Upper lobe of right lung (tissue), 1 donor: ENCODE data around the gene ACP4. TPM values are rescaled to one million over a fixed set of nuclear protein-coding genes. Genes with fewer than 3 reads are reported as not detected.

ENCODE experiments used
- ATAC-seq: fragments of 200-7000 bp; cut with Tn5 transposase; one replicate; pipeline ENCODE4 v1.9.1; 2020; ENCODE audit warnings: mild to moderate bottlenecking, moderate library complexity
- DNase-seq: peaks from one replicate; pipeline ENCODE4 v3.0.0-alpha.2; 2020
- H3K27ac ChIP-seq: fragments of 200-600 bp; one replicate; pipeline ENCODE4 v1.8.0; 2022
- H3K27me3 ChIP-seq: fragments of 200-600 bp; one replicate; pipeline ENCODE4 v1.8.0; 2022; ENCODE audit warnings: mild to moderate bottlenecking
- H3K36me3 ChIP-seq: fragments of 200-600 bp; one replicate; pipeline ENCODE4 v1.8.0; 2022
- H3K4me1 ChIP-seq: fragments of 200-600 bp; one replicate; pipeline ENCODE4 v1.8.0; 2022
- H3K4me3 ChIP-seq: fragments of 200-600 bp; one replicate; pipeline ENCODE4 v1.8.0; 2022; ENCODE audit warnings: mild to moderate bottlenecking
- H3K9me3 ChIP-seq: fragments of 200-600 bp; one replicate; pipeline ENCODE4 v1.8.0; 2022
- intact Hi-C: fragments of 100-400 bp; cut with DNase I; formaldehyde crosslinking; loops from one replicate; pipeline ENCODE4 v1.11.0; 2022
- total RNA-seq: library from RNA; stranded (reverse); fragmentation: NEBNext Ultra II Directional; extraction: Animal tissue kit (Norgen Biotek cat#: 25700); gene quantifications from one replicate; pipeline ENCODE4 v1.2.1, GENCODE V29; 2021
- TF ChIP-seq, protein P1 (sequence below): fragments of 200-600 bp; IDR thresholded peaks from one replicate; pipeline ENCODE4 v1.8.0; 2022; ENCODE audit warnings: antibody characterized with exemption
- donor health status: DM: no; HTN: yes; CAD: no; lungs with severe emphysema.

The ACP4 gene
- total RNA-seq, 1 donor from 2014 or later = not detected

DNA sequence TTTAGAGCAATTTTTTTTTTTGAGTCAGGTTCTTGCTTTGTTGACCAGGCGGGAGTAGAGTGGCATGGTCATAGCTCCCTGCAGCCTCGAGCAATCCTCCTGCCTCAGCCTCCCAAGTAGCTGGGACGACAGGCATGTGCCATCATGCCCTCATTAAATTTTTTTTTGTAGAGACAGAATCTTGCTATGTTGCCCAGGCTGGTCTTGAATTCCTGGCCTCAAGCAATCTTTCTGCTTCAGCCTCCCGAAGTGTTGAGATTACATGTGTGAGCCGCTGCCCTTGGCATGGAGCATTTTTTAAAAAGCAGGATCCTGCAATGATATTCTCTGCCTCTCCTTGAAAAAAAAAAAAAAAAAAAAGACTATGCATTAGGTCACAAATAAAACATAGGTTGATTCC, 14.1 kb upstream of the ACP4 start:
- TF ChIP-seq, protein P1, sequence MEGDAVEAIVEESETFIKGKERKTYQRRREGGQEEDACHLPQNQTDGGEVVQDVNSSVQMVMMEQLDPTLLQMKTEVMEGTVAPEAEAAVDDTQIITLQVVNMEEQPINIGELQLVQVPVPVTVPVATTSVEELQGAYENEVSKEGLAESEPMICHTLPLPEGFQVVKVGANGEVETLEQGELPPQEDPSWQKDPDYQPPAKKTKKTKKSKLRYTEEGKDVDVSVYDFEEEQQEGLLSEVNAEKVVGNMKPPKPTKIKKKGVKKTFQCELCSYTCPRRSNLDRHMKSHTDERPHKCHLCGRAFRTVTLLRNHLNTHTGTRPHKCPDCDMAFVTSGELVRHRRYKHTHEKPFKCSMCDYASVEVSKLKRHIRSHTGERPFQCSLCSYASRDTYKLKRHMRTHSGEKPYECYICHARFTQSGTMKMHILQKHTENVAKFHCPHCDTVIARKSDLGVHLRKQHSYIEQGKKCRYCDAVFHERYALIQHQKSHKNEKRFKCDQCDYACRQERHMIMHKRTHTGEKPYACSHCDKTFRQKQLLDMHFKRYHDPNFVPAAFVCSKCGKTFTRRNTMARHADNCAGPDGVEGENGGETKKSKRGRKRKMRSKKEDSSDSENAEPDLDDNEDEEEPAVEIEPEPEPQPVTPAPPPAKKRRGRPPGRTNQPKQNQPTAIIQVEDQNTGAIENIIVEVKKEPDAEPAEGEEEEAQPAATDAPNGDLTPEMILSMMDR = no peak
- Histone ChIP-seq H3K27me3 (peaks cover 46% of the 10 kb centered on the region), H3K36me3 (no peaks in the 10 kb centered on the region), H3K9me3 (no peaks in the 10 kb centered on the region), H3K4me1 (peaks cover 5% of the 10 kb centered on the region), H3K27ac (no peak overlapping the region), H3K4me3 (no peak overlapping the region)
- intact Hi-C loops = no loop called here
- ATAC-seq (no peak), DNase-seq (no peak)

DNA sequence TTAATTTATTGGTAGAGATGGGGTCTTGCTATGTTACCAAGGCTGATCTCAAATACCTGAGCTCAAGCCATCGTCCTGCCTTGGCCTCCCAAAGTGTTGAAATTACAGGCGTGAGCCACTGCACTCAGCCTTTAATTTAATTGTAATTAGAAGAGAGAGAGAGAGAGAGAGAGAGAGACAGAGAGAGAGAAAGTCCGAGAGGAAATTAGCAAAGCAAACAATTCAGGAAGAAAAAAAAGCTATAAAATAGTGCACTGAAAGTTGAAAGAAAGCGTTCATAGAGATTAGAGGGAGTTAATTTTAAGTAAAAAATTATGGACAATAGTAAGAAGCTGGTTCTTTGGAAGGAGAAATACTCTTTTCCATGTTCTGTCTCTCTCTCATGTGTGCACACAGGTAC, 13.0 kb upstream of the ACP4 start:
- Histone ChIP-seq H3K27me3 (peaks cover 52% of the 10 kb centered on the region), H3K4me1 (peaks cover 5% of the 10 kb centered on the region)

DNA sequence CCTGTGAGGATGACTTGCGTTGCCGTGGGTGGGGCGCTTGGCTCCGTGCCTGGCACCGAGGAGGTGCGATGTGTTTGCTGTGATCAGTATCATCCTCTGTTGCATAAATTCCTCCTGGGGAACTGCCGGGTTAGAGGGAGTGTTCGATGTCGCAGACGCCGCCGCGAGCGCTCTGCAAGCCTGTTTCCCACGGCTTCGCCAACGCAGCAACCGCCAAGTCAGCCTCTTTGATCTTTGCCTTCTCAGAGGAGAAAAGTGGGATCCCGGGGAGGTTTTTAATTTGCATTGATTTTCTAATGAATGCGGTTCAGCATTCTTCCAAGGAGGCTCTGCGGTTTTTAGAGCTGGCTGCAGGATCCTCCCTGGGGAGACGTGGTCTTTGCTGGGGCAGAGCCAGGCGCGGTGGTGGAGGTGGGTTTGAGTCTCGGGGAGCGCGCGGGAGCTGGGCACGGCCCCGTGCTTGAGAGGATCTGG, 12.3 kb upstream of the ACP4 start:
- intact Hi-C loops = no loop called here
- DNase-seq (no peak), ATAC-seq (no peak)
- peaks cover 56% of the 10 kb centered on the region for H3K27me3 ChIP-seq
- no peaks in the 10 kb centered on the region for H3K9me3 ChIP-seq
- no peaks in the 10 kb centered on the region for H3K36me3 ChIP-seq
- no peak overlapping the region for H3K4me3 ChIP-seq
- TF ChIP-seq, protein P1 = no peak
- no peak overlapping the region for H3K27ac ChIP-seq
- H3K4me1 ChIP-seq = peaks cover 5% of the 10 kb centered on the region

More for the DNA sequence above, 13.0 kb upstream of the ACP4 start:
- Histone ChIP-seq H3K27ac (no peak overlapping the region), H3K9me3 (no peaks in the 10 kb centered on the region), H3K4me3 (no peak overlapping the region), H3K36me3 (no peaks in the 10 kb centered on the region)
- ATAC-seq = no peak
- intact Hi-C loops = no loop called here
- no peak for DNase-seq
- TF ChIP-seq, protein P1 = no peak

DNA sequence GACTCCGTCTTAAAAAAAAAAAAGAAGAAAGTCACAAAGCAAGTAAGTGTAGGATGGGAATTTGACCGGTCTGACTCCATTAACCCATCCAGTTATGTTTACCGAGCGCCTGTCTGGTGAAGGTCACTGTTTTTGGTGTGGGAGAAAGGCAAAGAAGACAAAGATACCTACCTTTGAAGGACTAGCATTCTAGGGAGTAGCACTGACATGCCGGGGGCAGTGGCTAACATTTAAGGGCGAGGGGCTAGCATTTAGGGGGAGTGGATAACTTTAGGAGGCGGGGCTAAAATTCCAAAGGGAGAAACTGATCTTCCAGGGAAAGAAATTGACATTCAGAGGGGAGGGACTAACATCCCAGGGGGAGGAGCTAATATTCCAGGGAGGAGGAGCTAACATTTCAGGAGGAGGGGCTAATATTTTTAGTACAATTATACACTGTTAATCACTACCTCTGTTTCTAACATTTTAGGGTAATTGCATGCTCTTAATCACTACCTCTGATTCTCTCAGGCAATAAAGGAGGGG, 11.2 kb upstream of the ACP4 start:
- intact Hi-C loops = no loop called here
- no peaks in the 10 kb centered on the region for H3K36me3 ChIP-seq
- peaks cover 59% of the 10 kb centered on the region for H3K27me3 ChIP-seq
- no peak overlapping the region for H3K4me3 ChIP-seq
- no peak for ATAC-seq
- no peak for DNase-seq
- TF ChIP-seq, protein P1 = no peak
- peaks cover 10% of the 10 kb centered on the region for H3K4me1 ChIP-seq
- H3K27ac ChIP-seq = no peak overlapping the region
- no peaks in the 10 kb centered on the region for H3K9me3 ChIP-seq

DNA sequence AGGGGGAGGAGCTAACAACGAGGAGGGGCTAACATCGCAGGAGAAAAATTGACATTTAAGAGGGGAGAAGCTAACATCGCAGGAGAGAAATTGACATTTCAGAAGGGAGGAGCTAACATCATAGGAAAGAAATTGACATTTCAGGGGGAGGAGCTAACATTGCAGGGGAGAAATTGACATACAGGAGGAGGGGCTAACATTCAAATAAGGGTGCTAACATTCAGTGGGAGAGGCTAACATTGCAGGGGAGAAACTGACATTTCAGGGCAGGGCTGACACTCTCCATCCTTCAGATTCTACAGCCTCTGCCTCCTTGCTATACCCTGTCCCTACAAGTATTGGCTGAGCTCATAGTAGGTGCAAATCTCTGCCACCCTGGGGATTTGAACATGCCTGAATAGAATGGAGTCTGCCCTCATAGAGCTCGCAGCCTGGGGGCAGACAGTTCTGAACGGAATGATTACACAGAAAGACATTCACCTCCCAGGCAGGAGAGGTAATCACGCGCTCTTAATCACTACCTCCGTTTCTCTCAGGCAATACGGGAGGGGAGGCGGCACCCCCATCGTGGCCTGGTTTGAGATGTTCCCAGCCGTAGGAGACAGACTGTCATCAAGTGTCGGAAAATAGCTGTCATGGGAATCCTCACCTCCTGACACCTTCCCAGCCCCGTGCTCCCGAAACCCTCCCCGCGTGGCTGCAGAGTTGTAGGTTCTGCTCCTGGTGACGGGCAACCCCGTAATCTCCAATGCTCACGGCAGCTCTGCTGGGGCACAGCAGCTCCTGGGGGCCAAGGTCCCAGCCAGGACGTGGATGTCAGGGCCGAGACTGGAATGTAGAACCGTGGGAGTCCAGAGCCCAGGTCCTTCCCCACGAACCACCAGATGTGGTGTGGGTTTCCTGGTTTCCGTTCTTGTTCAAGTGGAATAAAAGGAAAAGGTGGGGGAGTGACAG, 10.4 kb upstream of the ACP4 start:
- Histone ChIP-seq H3K4me1 (peaks cover 10% of the 10 kb centered on the region), H3K27ac (no peak overlapping the region), H3K27me3 (peaks cover 59% of the 10 kb centered on the region), H3K9me3 (no peaks in the 10 kb centered on the region), H3K4me3 (no peak overlapping the region), H3K36me3 (no peaks in the 10 kb centered on the region)
- DNase-seq (no peak), ATAC-seq (no peak)
- TF ChIP-seq, protein P1 = no peak
- intact Hi-C loops = no loop called here
